Eye (tissue), 1 donor: Measurements from ENCODE around the gene CAMTA1.

ENCODE experiments used
- DNase-seq: peaks from one replicate; pipeline ENCODE4 v3.0.0-alpha.2; 2015

Gene CAMTA1

GRCh38 chr1:7010534-7011200 lies 225.4 kb downstream of the CAMTA1 start:
- DNase-seq = no peak

- no peak for DNase-seq
Measured at GRCh38 chr1:7011826-7012225, 226.6 kb downstream of the CAMTA1 start.

GRCh38 chr1:7012461-7012924 lies 227.2 kb downstream of the CAMTA1 start:
- DNase-seq = no peak

- no peak for DNase-seq
Measured at GRCh38 chr1:7013833-7014639, 228.8 kb downstream of the CAMTA1 start.

GRCh38 chr1:7014640-7014930 lies 229.3 kb downstream of the CAMTA1 start:
- DNase-seq = no peak

- no peak for DNase-seq
Measured at GRCh38 chr1:7015022-7015421, 229.8 kb downstream of the CAMTA1 start.

- DNase-seq = no peak
Measured at GRCh38 chr1:7018351-7018750, 233.1 kb downstream of the CAMTA1 start.

- no peak for DNase-seq
Measured at GRCh38 chr1:7018826-7019225, 233.6 kb downstream of the CAMTA1 start.

GRCh38 chr1:7019510-7019909 lies 234.3 kb downstream of the CAMTA1 start:
- DNase-seq = no peak

- DNase-seq = no peak
Measured at GRCh38 chr1:7022058-7022457, 236.8 kb downstream of the CAMTA1 start.

- no peak for DNase-seq
Measured at GRCh38 chr1:7025013-7025412, 239.8 kb downstream of the CAMTA1 start.

- DNase-seq = no peak
Measured at GRCh38 chr1:7026169-7026568, 240.9 kb downstream of the CAMTA1 start.

- DNase-seq = no peak
Measured at GRCh38 chr1:7032992-7033391, 247.7 kb downstream of the CAMTA1 start.

GRCh38 chr1:7036386-7036785 lies 251.1 kb downstream of the CAMTA1 start:
- DNase-seq = no peak

GRCh38 chr1:7039590-7040220 lies 254.5 kb downstream of the CAMTA1 start:
- DNase-seq = no peak

GRCh38 chr1:7040969-7041695 lies 255.9 kb downstream of the CAMTA1 start:
- DNase-seq = no peak

GRCh38 chr1:7042322-7043190 lies 257.3 kb downstream of the CAMTA1 start:
- peak; percentile 62 for DNase-seq

GRCh38 chr1:7043191-7043549 lies 257.9 kb downstream of the CAMTA1 start:
- no peak for DNase-seq

GRCh38 chr1:7043719-7044535 lies 258.7 kb downstream of the CAMTA1 start:
- DNase-seq = no peak

GRCh38 chr1:7045897-7046296 lies 260.6 kb downstream of the CAMTA1 start:
- no peak for DNase-seq

GRCh38 chr1:7046314-7046713 lies 261.1 kb downstream of the CAMTA1 start:
- DNase-seq = peak; percentile 76

GRCh38 chr1:7046891-7047290 lies 261.6 kb downstream of the CAMTA1 start:
- DNase-seq = no peak
